GM12878 (cell line): Measurements from ENCODE around the gene ELAVL3.

ENCODE experiments used
- BRCA1 ChIP-seq: IDR thresholded peaks from 2 replicates; pipeline ENCODE4 v1.6.1; 2011; ENCODE audit warnings: low read depth, low read length, improper control_type of control experiment
- CEBPB ChIP-seq, 2 experiments: fragments of 150-350 bp in 1 of 2; IDR thresholded peaks; 2 replicates each; pipeline ENCODE4 v1.6.1; 2012 to 2014; ENCODE audit warnings: low read depth in 2 of 2, low read length in 2 of 2, borderline replicate concordance in 1 of 2, inconsistent platforms in 1 of 2
- CTCF ChIP-seq, 3 experiments: IDR thresholded peaks in 2 of 3; conservative IDR thresholded peaks in 1 of 3; 2 replicates each; pipeline ENCODE4 v1.5.1; 2011; ENCODE audit warnings: low read depth in 3 of 3, low read length in 3 of 3, mild to moderate bottlenecking in 3 of 3, control low read depth in 2 of 3, moderate library complexity in 2 of 3, inconsistent platforms in 1 of 3, mixed read lengths in 1 of 3; ENCODE audit not compliant: control insufficient read depth in 2 of 3, insufficient read depth in 1 of 3; ENCODE audit errors: extremely low read depth in 1 of 3
- POLR2A ChIP-seq: IDR thresholded peaks from 2 replicates; pipeline ENCODE4 v1.6.1; 2011; ENCODE audit warnings: low read depth, mild to moderate bottlenecking, low read length
- RAD21 ChIP-seq: IDR thresholded peaks from 2 replicates; pipeline ENCODE4 v1.6.1; 2011; ENCODE audit warnings: mild to moderate bottlenecking, low read depth, low read length, moderate library complexity; ENCODE audit not compliant: insufficient read depth
- TCF3 ChIP-seq: IDR thresholded peaks from 2 replicates; pipeline ENCODE4 v1.6.1; 2012; ENCODE audit warnings: low read depth, mild to moderate bottlenecking, low read length, borderline replicate concordance; ENCODE audit not compliant: insufficient read depth
- ZNF274 ChIP-seq: IDR thresholded peaks from one replicate; pipeline ENCODE4 v1.8.0; 2011; ENCODE audit not compliant: insufficient read length, insufficient read depth

DNA sequence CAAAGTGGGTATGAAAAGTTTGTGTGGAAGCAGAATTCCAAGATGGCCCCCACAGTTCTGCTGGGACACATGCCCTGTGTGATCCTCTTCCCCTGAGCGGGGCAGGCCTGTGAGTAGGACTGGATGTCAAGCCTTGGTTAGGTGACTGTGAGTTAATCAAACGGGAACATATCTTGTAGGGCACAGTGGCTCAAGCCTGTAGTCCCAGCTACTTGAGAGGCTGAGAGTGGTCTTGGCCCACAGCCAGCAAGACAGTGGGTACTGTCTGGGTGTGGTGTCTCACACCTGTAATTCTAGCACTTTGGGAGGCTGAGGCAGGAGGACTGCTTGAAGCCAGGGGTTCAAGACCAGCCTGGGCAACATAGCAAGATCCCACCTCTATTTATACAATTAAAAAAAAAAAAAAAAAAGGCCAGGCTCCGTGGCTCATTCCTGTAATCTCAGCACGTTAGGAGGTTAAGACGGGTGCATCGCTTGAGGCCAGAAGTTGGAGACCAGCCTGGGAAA lies 18.4 kb upstream of the ELAVL3 start:
- TF ChIP-seq TCF3 (no peak), POLR2A (no peak), ZNF274 (no peak), CEBPB (IDR thresholded peaks at IDR 0.05; ENCODE audit: borderline replicate concordance in 1 of 2, low read depth in 2 of 2, low read length in 2 of 2) (no peak), CTCF (IDR thresholded peaks at IDR 0.05 in 2 of 3, conservative IDR thresholded peaks at IDR 0.05 in 1 of 3; ENCODE audit: control insufficient read depth in 2 of 3, extremely low read depth in 1 of 3, insufficient read depth in 1 of 3, low read depth in 3 of 3, low read length in 3 of 3) (no peak), RAD21 (no peak), BRCA1 (no peak)
